Activated CD8-positive, alpha-beta memory T cell treated with anti-CD3 and anti-CD28 coated beads, Interleukin-2, amount 10 ng/mL, durations not matched to agents 7 days and 5 days (primary cell): ENCODE data around the gene TPP2. TPM values are rescaled to one million over a fixed set of nuclear protein-coding genes. Genes with fewer than 3 reads are reported as not detected.

Source experiments
- ATAC-seq: fragments of 150-1000 bp; cut with Tn5 transposase; one replicate; pipeline ENCODE4 v1.10.0; 2021; ENCODE audit warnings: moderate library complexity
- CTCF ChIA-PET: fragments of 350-600 bp; sonication (Branson Sonifier 250); formaldehyde crosslinking; loops from one replicate; lab custom pipeline; 2021; ENCODE audit warnings: antibody characterized with exemption; lab: Charles Lee
- DNase-seq: peaks from one replicate; pipeline ENCODE4 v3.0.0-alpha.2; 2020
- H3K27ac Mint-ChIP-seq: one replicate; pipeline ENCODE4 v1.8.0; 2021; ENCODE audit warnings: mild to moderate bottlenecking, mixed read lengths
- H3K27me3 Mint-ChIP-seq: one replicate; pipeline ENCODE4 v1.8.0; 2021; ENCODE audit warnings: mixed read lengths
- H3K36me3 Mint-ChIP-seq: one replicate; pipeline ENCODE4 v1.8.0; 2021; ENCODE audit warnings: mild to moderate bottlenecking, mixed read lengths
- H3K4me1 Mint-ChIP-seq: one replicate; pipeline ENCODE4 v1.8.0; 2021; ENCODE audit warnings: mixed read lengths
- H3K4me3 Mint-ChIP-seq: one replicate; pipeline ENCODE4 v1.8.0; 2021; ENCODE audit warnings: mild to moderate bottlenecking, moderate library complexity, mixed read lengths
- H3K9me3 Mint-ChIP-seq: one replicate; pipeline ENCODE4 v1.8.0; 2022; ENCODE audit warnings: low read depth, mixed read lengths
- total RNA-seq, 2 experiments: library from RNA; stranded (reverse); gene quantifications; one replicate each; pipeline ENCODE4 v1.2.3, GENCODE V29; 2021

The TPP2 gene
- total RNA-seq, 2 experiments from 2014 or later = 74.8 to 95.7 TPM

DNA sequence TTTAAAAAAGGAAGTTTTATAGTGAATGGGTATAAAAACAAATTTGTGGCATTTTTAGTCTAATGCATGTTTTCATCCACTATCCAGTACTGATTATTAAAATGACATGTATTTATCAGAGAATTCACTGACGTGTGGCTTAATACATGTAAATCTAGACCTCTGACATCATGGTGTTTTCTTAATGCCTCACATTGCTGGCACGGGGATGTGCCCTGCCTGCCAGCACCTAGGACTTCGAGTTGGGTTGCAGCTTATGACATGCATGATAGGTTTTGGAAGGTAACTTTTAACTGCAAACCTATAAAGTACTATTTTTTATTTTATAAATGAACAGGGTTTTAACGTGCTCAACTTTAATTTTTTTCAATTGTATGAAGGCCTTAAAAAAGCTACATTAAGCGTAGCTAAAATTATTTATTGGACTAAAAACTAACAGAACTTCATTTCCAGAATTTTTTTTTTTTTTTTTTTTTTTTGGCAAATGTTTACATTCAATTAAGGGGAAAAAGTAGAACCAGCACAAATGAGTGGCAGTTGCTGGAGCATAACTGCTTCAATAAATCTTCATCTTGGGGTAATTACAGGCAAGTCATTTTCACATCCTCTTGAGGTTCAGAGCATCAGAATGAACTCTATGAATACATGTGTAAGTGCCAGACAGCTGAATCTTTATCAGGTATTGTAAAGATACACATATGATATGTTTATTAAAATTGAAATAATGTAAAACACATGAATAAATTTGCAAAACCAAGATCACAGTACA, 81.7 kb downstream of the TPP2 start:
- Mint-ChIP-seq H3K4me3 (no peak overlapping the region), H3K27ac (no peak overlapping the region), H3K36me3 (peaks cover 44% of the 10 kb centered on the region), H3K9me3 (no peaks in the 10 kb centered on the region), H3K27me3 (no peaks in the 10 kb centered on the region), H3K4me1 (peaks cover 28% of the 10 kb centered on the region)
- ATAC-seq (no peak), DNase-seq (no peak)
- CTCF ChIA-PET = interaction anchor here (0.7 kb wide), 1 partner anchor 21 kb away, joined by 3 read pairs; no protein-coding TSS in a partner anchor

DNA sequence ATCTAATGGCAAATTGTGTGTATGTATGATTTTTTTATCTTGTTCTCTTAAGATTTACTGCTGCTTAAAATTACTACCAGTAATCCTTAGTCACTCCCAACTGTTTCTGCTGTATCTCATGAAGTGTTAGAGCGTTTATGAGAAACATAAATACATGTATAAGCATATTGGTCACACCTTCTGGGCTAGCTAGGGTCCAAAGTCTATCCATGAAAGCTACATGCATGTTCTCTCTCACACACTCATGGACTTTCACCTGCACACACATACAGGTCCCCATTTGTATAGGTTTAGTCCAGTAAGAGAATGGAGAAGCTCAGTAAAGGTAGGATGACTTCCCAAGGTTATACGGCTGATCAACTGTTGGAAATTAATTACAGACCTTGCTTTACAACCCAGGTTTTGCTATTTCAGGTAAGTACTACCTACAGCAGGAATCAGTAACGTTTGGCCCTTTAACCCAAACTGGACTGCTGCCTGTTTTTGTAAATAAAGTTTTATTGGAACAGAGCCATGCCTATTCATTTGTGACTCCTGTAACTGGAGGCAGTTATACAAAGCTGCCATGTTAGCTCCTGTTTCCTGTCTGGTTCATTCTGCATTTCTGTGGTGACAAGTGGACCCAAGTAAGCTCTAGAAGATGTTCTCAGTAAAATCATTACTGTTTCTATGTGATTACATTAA, 82.8 kb downstream of the TPP2 start:
- H3K4me3 Mint-ChIP-seq = no peak overlapping the region
- H3K27me3 Mint-ChIP-seq = no peaks in the 10 kb centered on the region
- no peaks in the 10 kb centered on the region for H3K9me3 Mint-ChIP-seq
- CTCF ChIA-PET = interaction anchor here (1.0 kb wide), 1 partner anchor 167 kb away, joined by 3 read pairs; no protein-coding TSS in a partner anchor
- peaks cover 28% of the 10 kb centered on the region for H3K4me1 Mint-ChIP-seq
- ATAC-seq = no peak
- peaks cover 41% of the 10 kb centered on the region for H3K36me3 Mint-ChIP-seq
- H3K27ac Mint-ChIP-seq = no peak overlapping the region
- DNase-seq = no peak

DNA sequence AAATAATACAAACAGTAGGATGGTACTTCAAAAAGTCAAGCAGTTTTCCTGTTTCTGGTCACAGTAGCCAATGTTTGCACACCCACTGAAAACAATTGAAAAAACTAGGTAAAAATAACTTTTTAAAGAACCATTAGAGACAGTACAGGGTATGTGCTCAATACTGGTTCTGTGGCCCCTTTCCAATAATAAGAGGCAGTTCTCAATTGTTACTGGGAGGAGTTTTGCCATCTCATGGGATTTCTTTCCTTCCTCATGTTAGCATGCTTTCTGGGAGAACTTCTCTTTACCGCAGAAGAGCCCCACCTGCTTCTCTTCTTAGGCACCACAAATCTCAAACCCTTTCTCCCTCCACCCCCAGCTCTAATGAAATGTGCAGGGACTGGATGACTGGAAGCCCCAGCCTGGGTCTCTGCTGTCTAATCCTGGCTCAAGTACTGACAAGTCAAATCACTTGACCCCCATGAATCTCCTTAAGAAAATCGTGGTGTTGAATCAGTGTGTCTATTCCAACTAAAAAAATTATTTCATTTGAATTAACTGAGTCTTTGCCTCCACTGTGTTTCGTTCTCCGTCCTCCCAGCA, 83.4 kb downstream of the TPP2 start:
- H3K27ac Mint-ChIP-seq = peak overlapping the region; percentile 61
- no peaks in the 10 kb centered on the region for H3K9me3 Mint-ChIP-seq
- no peak for ATAC-seq

DNA sequence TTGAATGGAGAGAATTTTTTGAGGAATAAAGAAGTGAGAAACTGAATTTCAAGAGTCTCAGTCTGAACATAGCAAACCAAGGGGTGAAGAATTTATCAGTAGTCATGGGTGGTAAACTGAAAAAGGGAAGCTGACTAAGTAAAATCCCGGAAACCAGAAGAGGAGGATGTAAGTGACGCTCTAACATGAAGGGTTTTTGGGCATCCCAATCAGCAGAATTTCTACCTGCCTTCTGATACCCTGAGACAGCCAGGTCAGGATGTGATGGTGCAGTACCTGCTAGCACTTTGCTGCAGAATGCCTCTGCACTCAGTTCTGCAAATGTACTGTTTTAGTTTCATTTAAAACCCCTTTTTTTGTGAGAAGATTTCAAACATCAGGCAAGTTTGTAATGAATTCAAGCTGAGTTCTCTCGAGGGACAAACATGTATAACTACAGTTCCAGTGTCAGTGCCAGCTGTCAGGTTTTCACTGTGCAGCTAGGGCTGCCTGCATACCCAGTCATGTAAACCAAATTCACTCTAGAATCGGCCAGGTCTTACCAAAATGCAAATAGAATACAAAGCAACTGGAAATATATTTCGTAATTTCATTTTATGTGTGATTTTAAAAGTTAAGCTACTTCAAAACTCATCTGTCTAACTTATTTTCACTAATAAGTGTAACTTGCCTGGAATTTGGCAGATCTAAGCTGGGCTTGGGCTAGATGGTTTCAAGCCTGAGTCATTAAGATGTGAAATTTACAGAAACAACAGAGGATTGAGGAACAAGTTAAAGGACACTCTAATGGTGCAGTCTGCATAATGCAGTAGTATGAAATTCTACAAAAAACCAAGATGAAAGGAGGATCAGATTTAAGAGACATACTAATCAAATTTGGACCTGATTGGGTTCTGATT, 84.3 kb downstream of the TPP2 start:
- Mint-ChIP-seq H3K4me3 (no peak overlapping the region), H3K36me3 (peaks cover 33% of the 10 kb centered on the region), H3K4me1 (peaks cover 32% of the 10 kb centered on the region), H3K9me3 (no peaks in the 10 kb centered on the region), H3K27me3 (no peaks in the 10 kb centered on the region), H3K27ac (peak overlapping the region; percentile 61)
- ATAC-seq (peak; percentile 61), DNase-seq (no peak)
- CTCF ChIA-PET = no interaction called here

More for the DNA sequence above, 83.4 kb downstream of the TPP2 start:
- H3K4me1 Mint-ChIP-seq = peaks cover 28% of the 10 kb centered on the region
- CTCF ChIA-PET = interaction anchor here (1.0 kb wide), 1 partner anchor 166 kb away, joined by 3 read pairs; no protein-coding TSS in a partner anchor
- H3K4me3 Mint-ChIP-seq = no peak overlapping the region
- H3K36me3 Mint-ChIP-seq = peaks cover 39% of the 10 kb centered on the region
- no peaks in the 10 kb centered on the region for H3K27me3 Mint-ChIP-seq
- DNase-seq = no peak

DNA sequence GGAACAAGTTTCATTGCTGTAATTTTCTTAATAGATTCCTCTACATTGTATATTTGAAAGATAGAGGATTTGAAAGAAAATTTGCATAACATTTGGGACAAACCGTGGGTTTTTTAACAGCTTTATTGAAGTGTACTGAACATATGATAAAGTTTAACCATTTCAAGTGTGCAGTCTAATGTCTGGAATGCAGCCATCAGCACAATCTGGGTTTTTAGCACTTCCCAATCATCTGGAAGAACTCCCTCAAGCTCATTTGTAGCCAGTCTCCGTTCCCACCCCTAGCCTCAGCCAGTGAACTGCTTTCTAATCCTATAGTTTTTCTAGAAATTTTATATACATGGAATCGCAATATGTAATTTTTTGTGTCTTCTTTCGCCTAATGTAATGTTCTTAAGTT, 85.4 kb downstream of the TPP2 start:
- Mint-ChIP-seq H3K36me3 (peaks cover 26% of the 10 kb centered on the region), H3K4me3 (no peak overlapping the region), H3K27me3 (no peaks in the 10 kb centered on the region), H3K4me1 (peaks cover 38% of the 10 kb centered on the region), H3K27ac (no peak overlapping the region), H3K9me3 (no peaks in the 10 kb centered on the region)
- CTCF ChIA-PET = interaction anchor here (1.4 to 1.7 kb wide), 2 partner anchors 101 to 188 kb away, joined by 5 read pairs; no protein-coding TSS in a partner anchor
- ATAC-seq (no peak), DNase-seq (no peak)

DNA sequence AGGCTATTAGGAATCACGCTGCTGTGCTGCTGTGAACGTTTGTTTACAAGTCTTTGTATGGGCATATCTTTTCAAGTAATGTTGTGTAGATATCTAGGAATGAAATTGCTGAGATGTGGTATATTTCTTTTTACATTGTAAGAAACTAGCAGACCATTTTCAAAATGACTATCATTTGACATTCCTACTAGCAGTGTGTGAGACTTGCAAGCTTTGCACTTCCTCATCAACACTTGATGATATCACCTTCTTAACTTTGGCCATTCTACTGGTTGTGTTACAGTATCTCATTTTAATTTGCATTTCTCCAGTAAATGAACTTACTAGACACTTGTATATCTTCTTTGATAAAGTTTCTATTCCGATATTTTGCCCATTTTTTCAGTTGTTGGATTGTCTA, 85.9 kb downstream of the TPP2 start:
- H3K4me1 Mint-ChIP-seq = peaks cover 38% of the 10 kb centered on the region
- peaks cover 22% of the 10 kb centered on the region for H3K36me3 Mint-ChIP-seq
- H3K9me3 Mint-ChIP-seq = no peaks in the 10 kb centered on the region
- CTCF ChIA-PET = interaction anchor here (1.4 to 1.7 kb wide), 2 partner anchors 102 to 188 kb away, joined by 5 read pairs; no protein-coding TSS in a partner anchor
- ATAC-seq (no peak), DNase-seq (no peak)
- H3K27ac Mint-ChIP-seq = no peak overlapping the region
- no peaks in the 10 kb centered on the region for H3K27me3 Mint-ChIP-seq
- H3K4me3 Mint-ChIP-seq = no peak overlapping the region

DNA sequence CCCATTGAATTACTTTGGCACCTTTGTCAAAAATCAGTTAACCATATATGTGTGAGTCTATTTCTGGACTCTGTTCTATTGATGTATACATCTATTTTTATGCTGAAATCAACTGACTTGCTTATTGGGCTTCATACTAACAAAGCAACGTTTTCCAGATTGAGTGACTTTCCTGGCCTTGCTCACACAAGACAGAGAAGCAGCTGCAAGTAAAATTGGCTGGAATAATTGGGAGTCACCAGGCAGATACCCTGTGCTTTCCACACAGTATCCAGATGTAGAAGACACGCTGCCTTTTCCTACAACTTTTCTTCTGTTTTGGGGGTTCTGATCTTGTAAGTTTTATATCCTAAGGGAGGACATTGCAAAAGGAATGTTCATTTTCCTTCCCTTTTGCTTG, 86.9 kb downstream of the TPP2 start:
- ATAC-seq = no peak
- H3K4me3 Mint-ChIP-seq = no peak overlapping the region
- peaks cover 3% of the 10 kb centered on the region for H3K27me3 Mint-ChIP-seq
- CTCF ChIA-PET = interaction anchor here (1.4 to 1.7 kb wide), 2 partner anchors 102 to 187 kb away, joined by 5 read pairs; no protein-coding TSS in a partner anchor
- H3K27ac Mint-ChIP-seq = no peak overlapping the region
- H3K4me1 Mint-ChIP-seq = peaks cover 38% of the 10 kb centered on the region
- DNase-seq = no peak
- no peaks in the 10 kb centered on the region for H3K9me3 Mint-ChIP-seq
- peaks cover 18% of the 10 kb centered on the region for H3K36me3 Mint-ChIP-seq

DNA sequence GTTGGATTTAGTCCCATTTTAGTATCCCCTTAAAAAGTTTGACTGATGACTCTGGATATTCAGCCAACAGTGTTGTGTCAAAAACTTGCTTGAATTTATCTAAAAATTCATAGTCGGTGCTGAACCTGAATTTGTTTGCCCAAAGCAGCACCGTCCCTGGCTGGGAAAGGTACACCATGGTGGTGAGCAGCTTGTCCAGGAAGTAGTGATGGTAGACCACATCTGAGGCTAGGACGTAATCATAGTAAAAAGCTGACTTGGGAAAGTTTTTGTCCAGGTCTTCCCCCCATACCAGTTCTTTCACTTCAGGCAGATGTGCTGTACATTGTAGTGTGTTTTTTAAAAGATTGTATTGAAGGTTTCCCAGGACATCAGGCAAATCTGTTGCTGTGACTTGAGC, 89.2 kb downstream of the TPP2 start:
- no peak overlapping the region for H3K4me3 Mint-ChIP-seq
- H3K27ac Mint-ChIP-seq = no peak overlapping the region
- DNase-seq (no peak), ATAC-seq (peak; percentile 47)
- H3K36me3 Mint-ChIP-seq = peaks cover 3% of the 10 kb centered on the region
- no peaks in the 10 kb centered on the region for H3K9me3 Mint-ChIP-seq
- H3K4me1 Mint-ChIP-seq = peaks cover 20% of the 10 kb centered on the region
- CTCF ChIA-PET = interaction anchor here (1.6 kb wide), 1 partner anchor 94 kb away, joined by 4 read pairs; no protein-coding TSS in a partner anchor
- H3K27me3 Mint-ChIP-seq = peaks cover 7% of the 10 kb centered on the region

DNA sequence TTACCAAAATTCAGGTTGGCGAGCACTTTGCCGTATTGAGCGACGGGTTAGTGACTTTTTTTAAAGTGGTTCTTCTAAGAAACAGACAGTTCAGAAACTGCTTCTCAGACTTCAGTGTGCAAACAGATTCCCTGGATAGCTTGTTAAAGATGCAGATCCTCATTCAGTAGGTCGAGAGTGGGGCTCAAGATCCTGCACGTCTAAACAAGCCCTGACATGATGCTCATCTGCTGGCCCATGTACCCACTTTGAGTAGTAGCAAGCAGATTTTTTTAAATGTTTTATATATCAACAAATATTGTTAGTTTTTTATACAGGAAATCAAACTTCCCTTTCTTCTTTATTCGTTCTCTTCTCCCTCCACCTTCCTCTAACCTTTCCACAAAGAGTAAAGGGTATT, 90.7 kb downstream of the TPP2 start:
- H3K4me3 Mint-ChIP-seq = no peak overlapping the region
- H3K36me3 Mint-ChIP-seq = peaks cover 3% of the 10 kb centered on the region
- ATAC-seq = no peak
- peaks cover 14% of the 10 kb centered on the region for H3K27me3 Mint-ChIP-seq
- CTCF ChIA-PET = no interaction called here
- no peaks in the 10 kb centered on the region for H3K9me3 Mint-ChIP-seq
- no peak for DNase-seq
- no peak overlapping the region for H3K27ac Mint-ChIP-seq
- H3K4me1 Mint-ChIP-seq = peaks cover 15% of the 10 kb centered on the region

DNA sequence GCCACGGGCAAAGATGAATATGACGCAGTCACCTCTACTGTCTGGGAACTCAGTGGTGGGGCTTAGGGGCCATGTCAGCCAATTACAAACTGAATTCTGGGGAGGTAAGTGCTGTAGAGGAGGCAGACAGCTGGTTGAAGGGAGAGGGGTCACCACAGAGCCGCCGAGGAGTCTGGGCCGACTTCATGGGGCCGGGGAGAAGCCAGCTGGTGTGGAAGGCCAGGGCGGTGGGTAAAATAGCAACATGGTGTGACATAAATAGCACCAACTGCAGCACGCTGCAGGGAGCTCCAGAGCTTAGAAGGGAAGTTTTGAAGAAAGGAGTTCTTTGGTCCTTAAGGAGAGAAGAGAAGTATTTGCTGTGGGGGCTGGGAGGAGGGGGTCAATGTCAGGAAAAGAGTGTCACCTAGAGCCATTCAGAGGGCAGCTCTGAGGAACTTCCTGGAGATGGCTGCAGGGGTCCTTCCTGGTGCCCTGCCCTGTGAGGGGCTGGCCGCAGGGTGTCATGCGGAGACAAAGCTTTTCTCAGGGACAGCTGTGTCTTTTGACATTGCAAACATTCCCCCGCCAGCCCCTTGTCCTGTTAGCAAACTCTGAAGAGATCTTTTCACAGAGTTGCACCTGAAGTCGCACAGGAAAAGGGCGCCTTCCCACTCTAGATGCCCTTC, 91.7 kb downstream of the TPP2 start:
- no peaks in the 10 kb centered on the region for H3K9me3 Mint-ChIP-seq
- DNase-seq = no peak
- H3K4me1 Mint-ChIP-seq = peaks cover 10% of the 10 kb centered on the region
- H3K36me3 Mint-ChIP-seq = peaks cover 1% of the 10 kb centered on the region
- ATAC-seq = no peak
- peaks cover 21% of the 10 kb centered on the region for H3K27me3 Mint-ChIP-seq
- H3K4me3 Mint-ChIP-seq = no peak overlapping the region
- H3K27ac Mint-ChIP-seq = no peak overlapping the region
- CTCF ChIA-PET = no interaction called here

DNA sequence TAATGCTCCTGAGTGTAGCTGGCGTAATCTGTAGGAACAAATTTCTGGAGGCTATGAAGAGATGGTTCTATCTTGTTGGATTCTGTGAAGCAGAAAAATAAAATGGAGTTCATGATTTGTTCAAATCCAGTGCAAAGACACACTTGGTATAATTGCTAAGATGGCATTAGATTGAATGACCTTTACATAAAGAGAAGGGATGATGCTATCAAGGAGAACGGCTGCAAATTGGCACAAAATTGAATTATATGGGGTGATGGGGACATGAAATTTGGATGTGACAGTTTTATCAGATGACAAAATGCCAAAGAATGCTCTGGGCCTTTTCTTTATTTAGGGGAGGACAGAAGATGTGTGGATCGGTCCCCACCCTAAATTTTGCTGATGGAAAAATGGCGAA, 94.1 kb downstream of the TPP2 start:
- ATAC-seq (no peak), DNase-seq (no peak)
- Mint-ChIP-seq H3K36me3 (no peaks in the 10 kb centered on the region), H3K4me3 (no peak overlapping the region), H3K27me3 (peaks cover 39% of the 10 kb centered on the region), H3K27ac (no peak overlapping the region), H3K9me3 (no peaks in the 10 kb centered on the region), H3K4me1 (peaks cover 8% of the 10 kb centered on the region)
- CTCF ChIA-PET = no interaction called here

DNA sequence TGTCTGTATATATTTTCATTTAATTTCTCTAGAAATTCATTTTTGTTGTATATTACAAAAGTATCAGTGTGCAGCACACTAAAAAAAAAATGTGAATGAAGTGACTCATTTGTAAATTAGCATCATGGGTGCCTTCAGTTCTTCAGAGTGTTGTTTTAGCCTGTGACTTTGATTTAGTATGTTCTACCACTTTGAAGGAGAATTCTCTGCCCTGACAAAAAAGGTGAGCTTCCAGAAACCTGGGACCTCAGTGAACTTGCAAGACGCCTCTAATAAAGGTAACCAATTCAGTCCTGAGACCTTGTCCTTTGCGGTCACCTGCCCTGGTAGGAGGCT, 95.7 kb downstream of the TPP2 start:
- H3K36me3 Mint-ChIP-seq = no peaks in the 10 kb centered on the region
- H3K4me3 Mint-ChIP-seq = no peak overlapping the region
- H3K27me3 Mint-ChIP-seq = peaks cover 41% of the 10 kb centered on the region
- H3K4me1 Mint-ChIP-seq = no peaks in the 10 kb centered on the region
- DNase-seq (no peak), ATAC-seq (no peak)
- H3K9me3 Mint-ChIP-seq = no peaks in the 10 kb centered on the region
- H3K27ac Mint-ChIP-seq = no peak overlapping the region
- CTCF ChIA-PET = interaction anchor here (1.5 kb wide), 1 partner anchor 11 kb away, joined by 4 read pairs; no protein-coding TSS in a partner anchor
